ENCODE data around the gene ITPKB. TPM values are rescaled to one million over a fixed set of nuclear protein-coding genes. Genes with fewer than 3 reads are reported as not detected.

ITPKB gene
- total RNA-seq, 1 experiment from 2014 or later = 17.7 TPM

DNA sequence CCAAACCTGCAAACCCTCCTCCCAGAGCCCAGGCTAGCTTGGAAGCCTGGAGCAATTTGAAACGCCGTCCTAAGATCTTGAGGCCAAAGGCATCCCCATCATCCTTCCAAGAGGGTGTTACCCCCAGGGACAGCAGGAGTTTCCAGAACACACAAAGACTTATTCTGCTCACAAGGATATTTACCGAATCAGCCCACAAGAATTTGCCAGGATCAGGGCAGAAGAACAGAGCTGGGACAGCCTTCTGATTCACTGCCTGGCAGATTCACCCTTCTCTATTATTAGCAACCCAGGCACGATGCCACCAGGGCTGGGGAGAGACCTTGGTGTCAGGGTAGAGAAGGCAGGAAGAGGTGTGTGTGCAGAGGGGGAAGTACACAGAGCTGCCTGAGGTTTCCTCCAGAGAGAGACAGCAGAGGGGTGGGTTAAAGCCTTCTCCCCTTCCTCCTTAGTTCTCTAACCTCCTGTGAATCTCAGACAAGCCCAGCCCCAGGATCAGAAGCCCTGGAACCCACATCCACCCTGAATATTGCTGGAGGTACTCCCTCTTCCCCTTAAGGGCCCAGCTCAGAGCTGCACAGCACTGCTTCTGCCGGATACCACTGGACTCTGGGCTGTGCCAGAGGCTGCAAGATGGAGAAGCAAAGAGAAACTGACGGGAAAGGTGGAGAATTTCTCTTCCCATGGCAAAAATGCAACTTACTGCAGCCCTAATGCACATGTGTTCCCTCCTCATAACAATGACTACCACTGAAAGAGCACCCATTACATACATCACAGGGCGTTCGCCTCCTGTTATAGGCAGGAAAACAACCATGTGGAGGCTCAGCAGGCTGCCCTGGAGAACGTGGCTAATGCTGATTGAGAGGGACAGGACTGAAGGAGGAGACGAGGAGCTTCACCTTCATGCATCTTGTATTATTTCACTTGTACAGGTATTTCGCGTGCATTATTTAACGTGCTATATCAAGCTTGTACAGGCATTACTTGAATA lies 61.8 kb downstream of the ITPKB start:
- CTCF ChIA-PET = interaction anchor here (0.6 to 1.6 kb wide), 5 partner anchors 9 to 144 kb away, joined by 3 to 11 read pairs (median 4); no protein-coding TSS in a partner anchor
- peak; percentile 98 for ATAC-seq
- peak overlapping the region; percentile 73 for H3K27ac ChIP-seq (ENCODE audit: low read length)
- peak; percentile 99 for DNase-seq
- H3K27me3 ChIP-seq (ENCODE audit: low read length) = no peaks in the 10 kb centered on the region
- no TSS peak for BruUV-seq (replicated peaks)
- H3F3A ChIP-seq (ENCODE audit: low read length, unreplicated experiment) = peaks cover 7% of the 10 kb centered on the region
- POLR2A ChIA-PET (ENCODE audit: unreplicated experiment) = interaction anchor here (0.5 kb wide), 1 partner anchor 797 kb away, joined by 3 read pairs; no protein-coding TSS in a partner anchor
- H3K9me3 ChIP-seq (ENCODE audit: low read length) = no peaks in the 10 kb centered on the region
- no peaks in the 10 kb centered on the region for H4K20me1 ChIP-seq (ENCODE audit: low read length)
- peak overlapping the region; percentile 32 for H3K9ac ChIP-seq (ENCODE audit: low read length)
- H2AFZ ChIP-seq (ENCODE audit: low read length) = peak overlapping the region; percentile 24; the same call in 1 of the 2 replicates
- peak overlapping the region; percentile 61 for H3K4me2 ChIP-seq (ENCODE audit: low read length)
- no peaks in the 10 kb centered on the region for H3K36me3 ChIP-seq (ENCODE audit: low read depth, low read length)
- H3K4me1 ChIP-seq (ENCODE audit: insufficient read depth, low read length) = peaks cover 29% of the 10 kb centered on the region
- no peaks in the 10 kb centered on the region for H3K79me2 ChIP-seq (ENCODE audit: low read length)
- H3K4me3 ChIP-seq (ENCODE audit: low read length) = peak overlapping the region; percentile 4; the same call in 1 of the 2 replicates
- TF ChIP-seq EZH2phosphoT487 (IDR thresholded peaks at IDR 0.05; ENCODE audit: borderline replicate concordance, low read length) (no peak), EZH2 (IDR thresholded peaks at IDR 0.05; ENCODE audit: low read length, unreplicated experiment) (no peak)
- TF ChIP-seq, protein P1, sequence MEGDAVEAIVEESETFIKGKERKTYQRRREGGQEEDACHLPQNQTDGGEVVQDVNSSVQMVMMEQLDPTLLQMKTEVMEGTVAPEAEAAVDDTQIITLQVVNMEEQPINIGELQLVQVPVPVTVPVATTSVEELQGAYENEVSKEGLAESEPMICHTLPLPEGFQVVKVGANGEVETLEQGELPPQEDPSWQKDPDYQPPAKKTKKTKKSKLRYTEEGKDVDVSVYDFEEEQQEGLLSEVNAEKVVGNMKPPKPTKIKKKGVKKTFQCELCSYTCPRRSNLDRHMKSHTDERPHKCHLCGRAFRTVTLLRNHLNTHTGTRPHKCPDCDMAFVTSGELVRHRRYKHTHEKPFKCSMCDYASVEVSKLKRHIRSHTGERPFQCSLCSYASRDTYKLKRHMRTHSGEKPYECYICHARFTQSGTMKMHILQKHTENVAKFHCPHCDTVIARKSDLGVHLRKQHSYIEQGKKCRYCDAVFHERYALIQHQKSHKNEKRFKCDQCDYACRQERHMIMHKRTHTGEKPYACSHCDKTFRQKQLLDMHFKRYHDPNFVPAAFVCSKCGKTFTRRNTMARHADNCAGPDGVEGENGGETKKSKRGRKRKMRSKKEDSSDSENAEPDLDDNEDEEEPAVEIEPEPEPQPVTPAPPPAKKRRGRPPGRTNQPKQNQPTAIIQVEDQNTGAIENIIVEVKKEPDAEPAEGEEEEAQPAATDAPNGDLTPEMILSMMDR (conservative IDR thresholded peaks at IDR 0.05; ENCODE audit: low read depth, low read length) = no peak
- intact Hi-C loops (cut with micrococcal nuclease) = loop anchor here (1.0 kb wide), 2 partner anchors 26 to 62 kb away; partner anchors contain the start of gene ITPKB
- no peaks in the 10 kb centered on the region for H3K9me2 ChIP-seq (replicated peaks; ENCODE audit: low read length)

DNA sequence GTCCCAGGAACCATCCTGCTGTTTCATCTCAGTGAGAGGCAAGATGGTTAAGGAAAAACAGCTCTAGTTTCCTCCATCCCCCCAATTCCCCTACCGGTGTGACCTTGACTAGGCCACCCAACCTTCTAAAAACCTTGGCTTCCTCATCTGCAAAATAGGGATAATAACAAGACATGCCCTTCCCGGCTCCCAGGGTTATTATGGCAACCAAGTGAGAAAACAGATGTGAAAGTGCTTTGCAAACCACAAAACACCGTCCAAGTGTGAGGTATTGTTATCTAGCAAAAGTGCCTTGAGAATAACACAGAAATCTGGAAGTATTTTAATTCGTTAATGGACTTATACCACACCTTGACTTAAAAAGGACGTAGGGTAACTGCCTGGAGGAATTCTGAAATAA lies 62.7 kb downstream of the ITPKB start:
- Histone ChIP-seq H3K4me3 (ENCODE audit: low read length) (no peak overlapping the region), H2AFZ (ENCODE audit: low read length) (no peak overlapping the region), H3K4me2 (ENCODE audit: low read length) (peak overlapping the region; percentile 61), H4K20me1 (ENCODE audit: low read length) (no peaks in the 10 kb centered on the region), H3F3A (ENCODE audit: low read length, unreplicated experiment) (peaks cover 7% of the 10 kb centered on the region), H3K27me3 (ENCODE audit: low read length) (no peaks in the 10 kb centered on the region), H3K27ac (ENCODE audit: low read length) (peak overlapping the region; percentile 73), H3K79me2 (ENCODE audit: low read length) (no peaks in the 10 kb centered on the region), H3K9me2 (replicated peaks; ENCODE audit: low read length) (no peaks in the 10 kb centered on the region), H3K4me1 (ENCODE audit: insufficient read depth, low read length) (peaks cover 29% of the 10 kb centered on the region), H3K9me3 (ENCODE audit: low read length) (no peaks in the 10 kb centered on the region), H3K9ac (ENCODE audit: low read length) (no peak overlapping the region), H3K36me3 (ENCODE audit: low read depth, low read length) (no peaks in the 10 kb centered on the region)
- CTCF ChIA-PET = no interaction called here
- no peak for ATAC-seq
- BruUV-seq (replicated peaks) = no TSS peak
- intact Hi-C loops (cut with micrococcal nuclease) = no loop called here
- DNase-seq = no peak
- POLR2A ChIA-PET (ENCODE audit: unreplicated experiment) = no interaction called here
- no peak for TF ChIP-seq EZH2phosphoT487 (IDR thresholded peaks at IDR 0.05; ENCODE audit: borderline replicate concordance, low read length)
- TF ChIP-seq EZH2 (IDR thresholded peaks at IDR 0.05; ENCODE audit: low read length, unreplicated experiment) = no peak
- TF ChIP-seq, protein P1 (conservative IDR thresholded peaks at IDR 0.05; ENCODE audit: low read depth, low read length) = no peak

Data from PC-3 (cell line).